Naive thymus-derived CD8-positive, alpha-beta T cell (primary cell): ENCODE results near the gene SLC12A5. TPM values are rescaled to one million over a fixed set of nuclear protein-coding genes. Genes with fewer than 3 reads are reported as not detected.

Experiments used
- ATAC-seq, 2 donors: fragments of 150-1000 bp; cut with Tn5 transposase in 1 of 2; sonication (Bioruptor Pico), chemical (Tn5 transposase) in 1 of 2; 1 replicate in 1 of 2; 2 replicates in 1 of 2; pipeline ENCODE4 v1.10.0; 2021; ENCODE audit warnings: mild to moderate bottlenecking in 2 of 2, moderate library complexity in 2 of 2
- POLR2A ChIA-PET: fragments of 350-600 bp; sonication (Branson Sonifier 250); formaldehyde crosslinking; loops from one replicate; lab custom pipeline; 2021; ENCODE audit warnings: antibody characterized with exemption; lab: Charles Lee
- DNase-seq, 10 donors: peaks; one replicate each; pipeline versions ENCODE4 v3.0.0 to v3.0.0-alpha.2; 2020 to 2022
- H3K27ac Mint-ChIP-seq, 10 donors: one replicate each; pipeline ENCODE4 v1.8.0; 2020 to 2022; ENCODE audit warnings: mild to moderate bottlenecking in 10 of 10, mixed read lengths in 10 of 10, moderate library complexity in 4 of 10, inconsistent platforms in 1 of 10
- H3K27me3 Mint-ChIP-seq, 5 donors: one replicate each; pipeline ENCODE4 v1.8.0; 2021 to 2022; ENCODE audit warnings: mixed read lengths in 5 of 5
- H3K36me3 Mint-ChIP-seq, 3 donors: one replicate each; pipeline ENCODE4 v1.8.0; 2020 to 2022; ENCODE audit warnings: mixed read lengths in 3 of 3, mild to moderate bottlenecking in 2 of 3, inconsistent platforms in 1 of 3
- H3K4me1 Mint-ChIP-seq, 4 donors: one replicate each; pipeline ENCODE4 v1.8.0; 2021 to 2022; ENCODE audit warnings: mixed read lengths in 4 of 4
- H3K4me3 Mint-ChIP-seq, 10 donors: one replicate each; pipeline ENCODE4 v1.8.0; 2020 to 2022; ENCODE audit warnings: mild to moderate bottlenecking in 10 of 10, mixed read lengths in 10 of 10, moderate library complexity in 6 of 10, inconsistent platforms in 1 of 10
- H3K9me3 Mint-ChIP-seq, 9 donors: one replicate each; pipeline ENCODE4 v1.8.0; 2020 to 2022; ENCODE audit warnings: mixed read lengths in 9 of 9, mild to moderate bottlenecking in 3 of 9, inconsistent platforms in 1 of 9, moderate library complexity in 1 of 9
- polyA plus RNA-seq, 3 donors: library from polyadenylated mRNA; unstranded; fragments of 300-500 nt; fragmentation: Illumina TruSeq; gene quantifications; one replicate each; pipeline ENCODE4 v1.2.3, GENCODE V29; 2021
- total RNA-seq, 8 experiments: library from RNA in 2 of 8; stranded (reverse) in 2 of 8; gene quantifications; one replicate each; pipeline ENCODE4 v1.2.3 and lab custom pipeline; 2021 to 2026

Gene SLC12A5
- total and polyA plus RNA-seq, 5 experiments from 2014 or later: 0.83 to 1.5 (median 1.0) TPM; not detected in 2

GRCh38 chr20:46049815-46050214, 20.8 kb downstream of the SLC12A5 start:
- Mint-ChIP-seq H3K4me1 (peaks cover 0 to 3% (median 0%) of the 10 kb centered on the region in 4 donors), H3K36me3 (no peaks in the 10 kb centered on the region), H3K4me3 (no peak overlapping the region), H3K9me3 (no peaks in the 10 kb centered on the region), H3K27ac (no peak overlapping the region), H3K27me3 (peaks cover 16 to 39% (median 31%) of the 10 kb centered on the region in 5 donors)
- POLR2A ChIA-PET: no interaction called here
- ATAC-seq (no peak), DNase-seq (no peak)

GRCh38 chr20:46050444-46050843, 21.4 kb downstream of the SLC12A5 start:
- no peak overlapping the region for H3K27ac Mint-ChIP-seq
- POLR2A ChIA-PET: interaction anchor here (1.2 kb wide), 1 partner anchor 12 kb away, joined by 3 read pairs; no protein-coding TSS in a partner anchor
- H3K9me3 Mint-ChIP-seq: no peaks in the 10 kb centered on the region
- ATAC-seq (no peak), DNase-seq (no peak)
- H3K27me3 Mint-ChIP-seq: peaks cover 18 to 45% (median 32%) of the 10 kb centered on the region in 5 donors
- H3K4me1 Mint-ChIP-seq: peaks cover 0 to 3% (median 0%) of the 10 kb centered on the region in 4 donors
- no peak overlapping the region for H3K4me3 Mint-ChIP-seq
- H3K36me3 Mint-ChIP-seq: no peaks in the 10 kb centered on the region

- ATAC-seq: no peak
- Mint-ChIP-seq H3K36me3 (no peaks in the 10 kb centered on the region), H3K4me1 (peaks cover 0 to 3% (median 0%) of the 10 kb centered on the region in 4 donors), H3K9me3 (no peaks in the 10 kb centered on the region), H3K27ac (no peak overlapping the region), H3K27me3 (peaks cover 18 to 45% (median 33%) of the 10 kb centered on the region in 5 donors), H3K4me3 (no peak overlapping the region)
- POLR2A ChIA-PET: interaction anchor here (1.2 kb wide), 1 partner anchor 11 kb away, joined by 3 read pairs; no protein-coding TSS in a partner anchor
- no peak for DNase-seq
Observed at GRCh38 chr20:46050885-46051284, 21.9 kb downstream of the SLC12A5 start.

- Mint-ChIP-seq H3K4me1 (no peaks in the 10 kb centered on the region), H3K9me3 (no peaks in the 10 kb centered on the region), H3K36me3 (no peaks in the 10 kb centered on the region), H3K27me3 (peaks cover 14 to 45% (median 28%) of the 10 kb centered on the region in 5 donors), H3K4me3 (no peak overlapping the region), H3K27ac (no peak overlapping the region)
- ATAC-seq (no peak), DNase-seq (no peak)
- POLR2A ChIA-PET: interaction anchor here (1.2 kb wide), 1 partner anchor 10 kb away, joined by 3 read pairs; no protein-coding TSS in a partner anchor
Observed at GRCh38 chr20:46051556-46052308, 22.7 kb downstream of the SLC12A5 start.

GRCh38 chr20:46053416-46053815, 24.4 kb downstream of the SLC12A5 start:
- H3K27ac Mint-ChIP-seq: no peak overlapping the region
- no peaks in the 10 kb centered on the region for H3K9me3 Mint-ChIP-seq
- POLR2A ChIA-PET: no interaction called here
- no peaks in the 10 kb centered on the region for H3K36me3 Mint-ChIP-seq
- H3K27me3 Mint-ChIP-seq: peaks cover 12 to 51% (median 29%) of the 10 kb centered on the region in 5 donors
- ATAC-seq (no peak), DNase-seq (no peak)
- peaks cover 2 to 5% (median 4%) of the 10 kb centered on the region in 4 donors for H3K4me1 Mint-ChIP-seq
- no peak overlapping the region for H3K4me3 Mint-ChIP-seq

- no peak for DNase-seq
- no peak overlapping the region for H3K4me3 Mint-ChIP-seq
- no peaks in the 10 kb centered on the region for H3K9me3 Mint-ChIP-seq
- ATAC-seq: no peak
- peaks cover 9 to 15% (median 14%) of the 10 kb centered on the region in 4 donors for H3K4me1 Mint-ChIP-seq
- peaks cover 7 to 39% (median 32%) of the 10 kb centered on the region in 5 donors for H3K27me3 Mint-ChIP-seq
- peaks cover 0 to 7% (median under 1%) of the 10 kb centered on the region in 3 donors for H3K36me3 Mint-ChIP-seq
- H3K27ac Mint-ChIP-seq: no peak overlapping the region
- POLR2A ChIA-PET: no interaction called here
Observed at GRCh38 chr20:46054606-46055005, 25.6 kb downstream of the SLC12A5 start.

GRCh38 chr20:46055269-46055668, 26.3 kb downstream of the SLC12A5 start:
- Mint-ChIP-seq H3K27ac (no peak overlapping the region), H3K4me3 (peak overlapping the region in 1 of 10 donors; percentile 6), H3K4me1 (peaks cover 12 to 21% (median 20%) of the 10 kb centered on the region in 4 donors), H3K9me3 (no peaks in the 10 kb centered on the region), H3K27me3 (peaks cover 8 to 41% (median 33%) of the 10 kb centered on the region in 5 donors), H3K36me3 (peaks cover 0 to 13% (median 8%) of the 10 kb centered on the region in 3 donors)
- POLR2A ChIA-PET: no interaction called here
- DNase-seq (no peak), ATAC-seq (no peak)

- POLR2A ChIA-PET: no interaction called here
- ATAC-seq (no peak), DNase-seq (no peak)
- no peak overlapping the region for H3K4me3 Mint-ChIP-seq
- no peaks in the 10 kb centered on the region for H3K9me3 Mint-ChIP-seq
- peaks cover 8 to 23% (median 17%) of the 10 kb centered on the region in 3 donors for H3K36me3 Mint-ChIP-seq
- peaks cover 19 to 30% (median 29%) of the 10 kb centered on the region in 4 donors for H3K4me1 Mint-ChIP-seq
- H3K27me3 Mint-ChIP-seq: peaks cover 8 to 44% (median 33%) of the 10 kb centered on the region in 5 donors
- no peak overlapping the region for H3K27ac Mint-ChIP-seq
Observed at GRCh38 chr20:46056027-46056833, 27.2 kb downstream of the SLC12A5 start.

GRCh38 chr20:46056970-46057855, 28.2 kb downstream of the SLC12A5 start:
- POLR2A ChIA-PET: no interaction called here
- H3K4me1 Mint-ChIP-seq: peaks cover 24 to 40% (median 39%) of the 10 kb centered on the region in 4 donors
- peak in 2 of 10 donors; percentile 21 to 28 for DNase-seq

GRCh38 chr20:46057856-46058598, 29.0 kb downstream of the SLC12A5 start:
- H3K4me3 Mint-ChIP-seq: peak overlapping the region in 8 of 10 donors; percentile 36 to 78 (median 60)
- H3K27me3 Mint-ChIP-seq: peaks cover 7 to 44% (median 30%) of the 10 kb centered on the region in 5 donors
- H3K36me3 Mint-ChIP-seq: peaks cover 16 to 40% (median 35%) of the 10 kb centered on the region in 3 donors
- DNase-seq (peak in 3 of 10 donors; percentile 1 to 24 (median 11)), ATAC-seq (peak; percentile 62 to 68)
- H3K27ac Mint-ChIP-seq: no peak overlapping the region
- no peaks in the 10 kb centered on the region for H3K9me3 Mint-ChIP-seq
- H3K4me1 Mint-ChIP-seq: peaks cover 27 to 47% (median 45%) of the 10 kb centered on the region in 4 donors
- POLR2A ChIA-PET: interaction anchor here (1.2 to 2.1 kb wide), 2 partner anchors 31 to 86 kb away, joined by 4 to 6 read pairs; partner anchors contain the start of gene ZNF335

More at GRCh38 chr20:46056970-46057855, 28.2 kb downstream of the SLC12A5 start:
- Mint-ChIP-seq H3K4me3 (peak overlapping the region in 2 of 10 donors; percentile 15 to 19), H3K9me3 (no peaks in the 10 kb centered on the region), H3K27ac (no peak overlapping the region), H3K36me3 (peaks cover 16 to 33% (median 27%) of the 10 kb centered on the region in 3 donors), H3K27me3 (peaks cover 7 to 44% (median 33%) of the 10 kb centered on the region in 5 donors)
- no peak for ATAC-seq
